ENCODE data around the gene CCNE1.

CCNE1 gene

GRCh38 chr19:29811125-29812079, at the start of gene CCNE1:
TSS of gene CCNE1 (plus strand) at chr19:29811991. CDS start at chr19:29812556, 565 bp downstream.
- no peaks in the 10 kb centered on the region for H3K36me3 ChIP-seq (ENCODE audit: control insufficient read depth in 2 of 2, insufficient read depth in 2 of 2, low read length in 2 of 2)
- H3K27ac ChIP-seq (ENCODE audit: low read depth in 2 of 2, low read length in 2 of 2), result peak within 1 kb of the TSS; percentile 77 to 82
- peak within 1 kb of the TSS; percentile 47 to 73 for H3K9ac ChIP-seq (ENCODE audit: low read depth in 1 of 2, low read length in 2 of 2)
- H3K9me3 ChIP-seq (ENCODE audit: control insufficient read depth in 2 of 2, low read length in 2 of 2), result no peaks in the 10 kb centered on the region
- no peaks in the 10 kb centered on the region for H3K27me3 ChIP-seq (ENCODE audit: control insufficient read depth in 2 of 2, insufficient read depth in 2 of 2, low read length in 2 of 2)
- H3K4me3 ChIP-seq (ENCODE audit: low read length in 2 of 2), result peak within 1 kb of the TSS; percentile 64 to 66
- H3K4me1 ChIP-seq (ENCODE audit: control insufficient read depth in 2 of 2, insufficient read depth in 2 of 2, low read length in 2 of 2), result peaks cover 0 to 5% of the 10 kb centered on the region in 2 donors

GRCh38 chr19:29763196-29763595, 48.6 kb upstream of the CCNE1 start:
- H3K27me3 ChIP-seq (ENCODE audit: control insufficient read depth in 2 of 2, insufficient read depth in 2 of 2, low read length in 2 of 2), result peaks cover 0 to 3% of the 10 kb centered on the region in 2 donors
- H3K9ac ChIP-seq (ENCODE audit: low read depth in 1 of 2, low read length in 2 of 2), result no peak overlapping the region
- no peak overlapping the region for H3K27ac ChIP-seq (ENCODE audit: low read depth in 2 of 2, low read length in 2 of 2)
- no peaks in the 10 kb centered on the region for H3K36me3 ChIP-seq (ENCODE audit: control insufficient read depth in 2 of 2, insufficient read depth in 2 of 2, low read length in 2 of 2)
- no peak overlapping the region for H3K4me3 ChIP-seq (ENCODE audit: low read length in 2 of 2)
- peaks cover 0 to 7% of the 10 kb centered on the region in 2 donors for H3K4me1 ChIP-seq (ENCODE audit: control insufficient read depth in 2 of 2, insufficient read depth in 2 of 2, low read length in 2 of 2)
- no peaks in the 10 kb centered on the region for H3K9me3 ChIP-seq (ENCODE audit: control insufficient read depth in 2 of 2, low read length in 2 of 2)

GRCh38 chr19:29764361-29764760, 47.4 kb upstream of the CCNE1 start:
- Histone ChIP-seq H3K27ac (ENCODE audit: low read depth in 2 of 2, low read length in 2 of 2) (no peak overlapping the region), H3K36me3 (ENCODE audit: control insufficient read depth in 2 of 2, insufficient read depth in 2 of 2, low read length in 2 of 2) (no peaks in the 10 kb centered on the region), H3K4me1 (ENCODE audit: control insufficient read depth in 2 of 2, insufficient read depth in 2 of 2, low read length in 2 of 2) (peaks cover 0 to 7% of the 10 kb centered on the region in 2 donors), H3K9me3 (ENCODE audit: control insufficient read depth in 2 of 2, low read length in 2 of 2) (no peaks in the 10 kb centered on the region), H3K27me3 (ENCODE audit: control insufficient read depth in 2 of 2, insufficient read depth in 2 of 2, low read length in 2 of 2) (peaks cover 0 to 6% of the 10 kb centered on the region in 2 donors), H3K9ac (ENCODE audit: low read depth in 1 of 2, low read length in 2 of 2) (no peak overlapping the region), H3K4me3 (ENCODE audit: low read length in 2 of 2) (no peak overlapping the region)

- Histone ChIP-seq H3K27ac (ENCODE audit: low read depth in 2 of 2, low read length in 2 of 2) (no peak overlapping the region), H3K4me1 (ENCODE audit: control insufficient read depth in 2 of 2, insufficient read depth in 2 of 2, low read length in 2 of 2) (no peaks in the 10 kb centered on the region), H3K36me3 (ENCODE audit: control insufficient read depth in 2 of 2, insufficient read depth in 2 of 2, low read length in 2 of 2) (no peaks in the 10 kb centered on the region), H3K9me3 (ENCODE audit: control insufficient read depth in 2 of 2, low read length in 2 of 2) (no peaks in the 10 kb centered on the region), H3K4me3 (ENCODE audit: low read length in 2 of 2) (no peak overlapping the region), H3K9ac (ENCODE audit: low read depth in 1 of 2, low read length in 2 of 2) (no peak overlapping the region), H3K27me3 (ENCODE audit: control insufficient read depth in 2 of 2, insufficient read depth in 2 of 2, low read length in 2 of 2) (peaks cover 0 to 6% of the 10 kb centered on the region in 2 donors)
Observed at GRCh38 chr19:29766100-29766499, 45.7 kb upstream of the CCNE1 start.

GRCh38 chr19:29767039-29767735, 44.6 kb upstream of the CCNE1 start:
- Histone ChIP-seq H3K9ac (ENCODE audit: low read depth in 1 of 2, low read length in 2 of 2) (no peak overlapping the region), H3K36me3 (ENCODE audit: control insufficient read depth in 2 of 2, insufficient read depth in 2 of 2, low read length in 2 of 2) (no peaks in the 10 kb centered on the region), H3K4me3 (ENCODE audit: low read length in 2 of 2) (no peak overlapping the region), H3K27ac (ENCODE audit: low read depth in 2 of 2, low read length in 2 of 2) (no peak overlapping the region), H3K9me3 (ENCODE audit: control insufficient read depth in 2 of 2, low read length in 2 of 2) (no peaks in the 10 kb centered on the region), H3K4me1 (ENCODE audit: control insufficient read depth in 2 of 2, insufficient read depth in 2 of 2, low read length in 2 of 2) (no peaks in the 10 kb centered on the region), H3K27me3 (ENCODE audit: control insufficient read depth in 2 of 2, insufficient read depth in 2 of 2, low read length in 2 of 2) (peaks cover 0 to 6% of the 10 kb centered on the region in 2 donors)

- Histone ChIP-seq H3K36me3 (ENCODE audit: control insufficient read depth in 2 of 2, insufficient read depth in 2 of 2, low read length in 2 of 2) (no peaks in the 10 kb centered on the region), H3K4me1 (ENCODE audit: control insufficient read depth in 2 of 2, insufficient read depth in 2 of 2, low read length in 2 of 2) (no peaks in the 10 kb centered on the region), H3K9ac (ENCODE audit: low read depth in 1 of 2, low read length in 2 of 2) (no peak overlapping the region), H3K27ac (ENCODE audit: low read depth in 2 of 2, low read length in 2 of 2) (no peak overlapping the region), H3K27me3 (ENCODE audit: control insufficient read depth in 2 of 2, insufficient read depth in 2 of 2, low read length in 2 of 2) (peaks cover 0 to 6% of the 10 kb centered on the region in 2 donors), H3K9me3 (ENCODE audit: control insufficient read depth in 2 of 2, low read length in 2 of 2) (no peaks in the 10 kb centered on the region), H3K4me3 (ENCODE audit: low read length in 2 of 2) (no peak overlapping the region)
Observed at GRCh38 chr19:29768166-29768565, 43.6 kb upstream of the CCNE1 start.

- Histone ChIP-seq H3K4me3 (ENCODE audit: low read length in 2 of 2) (no peak overlapping the region), H3K27ac (ENCODE audit: low read depth in 2 of 2, low read length in 2 of 2) (no peak overlapping the region), H3K9me3 (ENCODE audit: control insufficient read depth in 2 of 2, low read length in 2 of 2) (no peaks in the 10 kb centered on the region), H3K27me3 (ENCODE audit: control insufficient read depth in 2 of 2, insufficient read depth in 2 of 2, low read length in 2 of 2) (peaks cover 0 to 6% of the 10 kb centered on the region in 2 donors), H3K4me1 (ENCODE audit: control insufficient read depth in 2 of 2, insufficient read depth in 2 of 2, low read length in 2 of 2) (no peaks in the 10 kb centered on the region), H3K36me3 (ENCODE audit: control insufficient read depth in 2 of 2, insufficient read depth in 2 of 2, low read length in 2 of 2) (no peaks in the 10 kb centered on the region), H3K9ac (ENCODE audit: low read depth in 1 of 2, low read length in 2 of 2) (no peak overlapping the region)
Observed at GRCh38 chr19:29769997-29770396, 41.8 kb upstream of the CCNE1 start.

- no peak overlapping the region for H3K4me3 ChIP-seq (ENCODE audit: low read length in 2 of 2)
- H3K27me3 ChIP-seq (ENCODE audit: control insufficient read depth in 2 of 2, insufficient read depth in 2 of 2, low read length in 2 of 2), result peaks cover 0 to 4% of the 10 kb centered on the region in 2 donors
- no peaks in the 10 kb centered on the region for H3K4me1 ChIP-seq (ENCODE audit: control insufficient read depth in 2 of 2, insufficient read depth in 2 of 2, low read length in 2 of 2)
- no peak overlapping the region for H3K27ac ChIP-seq (ENCODE audit: low read depth in 2 of 2, low read length in 2 of 2)
- H3K9me3 ChIP-seq (ENCODE audit: control insufficient read depth in 2 of 2, low read length in 2 of 2), result no peaks in the 10 kb centered on the region
- no peaks in the 10 kb centered on the region for H3K36me3 ChIP-seq (ENCODE audit: control insufficient read depth in 2 of 2, insufficient read depth in 2 of 2, low read length in 2 of 2)
- H3K9ac ChIP-seq (ENCODE audit: low read depth in 1 of 2, low read length in 2 of 2), result no peak overlapping the region
Observed at GRCh38 chr19:29770648-29771047, 41.1 kb upstream of the CCNE1 start.

- Histone ChIP-seq H3K4me1 (ENCODE audit: control insufficient read depth in 2 of 2, insufficient read depth in 2 of 2, low read length in 2 of 2) (no peaks in the 10 kb centered on the region), H3K36me3 (ENCODE audit: control insufficient read depth in 2 of 2, insufficient read depth in 2 of 2, low read length in 2 of 2) (no peaks in the 10 kb centered on the region), H3K9me3 (ENCODE audit: control insufficient read depth in 2 of 2, low read length in 2 of 2) (no peaks in the 10 kb centered on the region), H3K27me3 (ENCODE audit: control insufficient read depth in 2 of 2, insufficient read depth in 2 of 2, low read length in 2 of 2) (peaks cover 0 to 4% of the 10 kb centered on the region in 2 donors), H3K4me3 (ENCODE audit: low read length in 2 of 2) (no peak overlapping the region), H3K27ac (ENCODE audit: low read depth in 2 of 2, low read length in 2 of 2) (no peak overlapping the region), H3K9ac (ENCODE audit: low read depth in 1 of 2, low read length in 2 of 2) (no peak overlapping the region)
Observed at GRCh38 chr19:29771708-29772414, 39.9 kb upstream of the CCNE1 start.

Measured in mucosa of rectum (tissue), 2 donors.